Endothelial cell of umbilical vein (primary cell): ENCODE data around the gene IMPDH2.

ENCODE experiments used
- EZH2 ChIP-seq: IDR thresholded peaks from 2 replicates; pipeline ENCODE4 v1.6.1; 2012; ENCODE audit warnings: borderline replicate concordance, low read depth, mild to moderate bottlenecking, moderate library complexity, low read length, inconsistent platforms; ENCODE audit not compliant: severe bottlenecking
- MAX ChIP-seq: IDR thresholded peaks from 2 replicates; pipeline ENCODE4 v1.6.1; 2011; ENCODE audit not compliant: insufficient read depth, insufficient read length
- POLR2A ChIP-seq: IDR thresholded peaks from 2 replicates; pipeline ENCODE4 v1.6.1; 2012; ENCODE audit warnings: low read depth, mild to moderate bottlenecking, control low read depth, low read length
- POLR2AphosphoS5 ChIP-seq: IDR thresholded peaks from 2 replicates; pipeline ENCODE4 v1.6.1; 2012; ENCODE audit warnings: low read depth, mild to moderate bottlenecking, control low read depth, low read length, moderate library complexity; ENCODE audit not compliant: insufficient read depth
- TF ChIP-seq, protein P1 (sequence below), 2 donors: IDR thresholded peaks; 1 replicate in 1 of 2; 2 replicates in 1 of 2; pipeline ENCODE4 v1.5.1; 2011; ENCODE audit warnings: low read length in 2 of 2, mild to moderate bottlenecking in 2 of 2, moderate library complexity in 2 of 2, control low read depth in 1 of 2, inconsistent platforms in 1 of 2, low read depth in 1 of 2; ENCODE audit not compliant: insufficient read depth in 1 of 2; ENCODE audit errors: extremely low read depth in 1 of 2

DNA sequence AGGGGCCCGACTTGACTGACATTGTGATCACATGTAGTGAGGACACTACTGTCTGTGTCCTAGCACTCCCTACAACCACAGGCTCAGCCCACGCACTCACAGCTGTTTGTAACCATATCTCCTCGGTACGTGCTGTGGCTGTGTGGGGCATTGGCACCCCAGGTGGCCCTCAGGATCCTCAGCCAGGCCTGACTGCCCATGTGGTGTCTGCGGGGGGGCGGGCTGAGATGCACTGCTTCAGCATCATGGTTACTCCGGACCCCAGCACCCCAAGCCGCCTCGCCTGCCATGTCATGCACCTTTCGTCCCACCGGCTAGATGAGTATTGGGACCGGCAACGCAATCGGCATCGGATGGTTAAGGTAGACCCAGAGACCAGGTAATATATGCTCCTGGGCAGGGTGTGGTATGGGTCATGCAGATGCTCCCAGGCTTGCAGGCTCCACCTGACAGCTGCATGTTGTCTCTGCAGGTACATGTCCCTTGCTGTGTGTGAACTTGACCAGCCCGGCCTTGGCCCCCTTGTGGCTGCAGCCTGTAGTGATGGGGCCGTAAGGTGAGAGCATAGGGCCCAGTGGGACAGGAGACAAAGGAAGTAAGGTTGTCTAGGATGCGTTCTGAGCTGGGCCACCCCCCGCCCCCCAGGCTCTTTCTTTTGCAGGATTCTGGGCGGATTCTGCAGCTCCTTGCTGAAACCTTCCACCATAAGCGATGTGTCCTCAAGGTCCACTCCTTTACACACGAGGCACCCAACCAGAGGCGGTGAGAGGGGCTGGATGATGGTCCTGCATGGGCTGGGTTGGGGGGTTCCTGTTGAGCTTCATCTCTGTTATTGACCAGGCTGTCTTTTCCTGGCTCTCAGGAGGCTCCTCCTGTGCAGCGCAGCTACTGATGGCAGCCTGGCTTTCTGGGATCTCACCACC is 15.2 kb downstream of the IMPDH2 start:
- TF ChIP-seq POLR2A (no peak), POLR2AphosphoS5 (no peak), EZH2 (no peak), MAX (no peak)
- TF ChIP-seq, protein P1, sequence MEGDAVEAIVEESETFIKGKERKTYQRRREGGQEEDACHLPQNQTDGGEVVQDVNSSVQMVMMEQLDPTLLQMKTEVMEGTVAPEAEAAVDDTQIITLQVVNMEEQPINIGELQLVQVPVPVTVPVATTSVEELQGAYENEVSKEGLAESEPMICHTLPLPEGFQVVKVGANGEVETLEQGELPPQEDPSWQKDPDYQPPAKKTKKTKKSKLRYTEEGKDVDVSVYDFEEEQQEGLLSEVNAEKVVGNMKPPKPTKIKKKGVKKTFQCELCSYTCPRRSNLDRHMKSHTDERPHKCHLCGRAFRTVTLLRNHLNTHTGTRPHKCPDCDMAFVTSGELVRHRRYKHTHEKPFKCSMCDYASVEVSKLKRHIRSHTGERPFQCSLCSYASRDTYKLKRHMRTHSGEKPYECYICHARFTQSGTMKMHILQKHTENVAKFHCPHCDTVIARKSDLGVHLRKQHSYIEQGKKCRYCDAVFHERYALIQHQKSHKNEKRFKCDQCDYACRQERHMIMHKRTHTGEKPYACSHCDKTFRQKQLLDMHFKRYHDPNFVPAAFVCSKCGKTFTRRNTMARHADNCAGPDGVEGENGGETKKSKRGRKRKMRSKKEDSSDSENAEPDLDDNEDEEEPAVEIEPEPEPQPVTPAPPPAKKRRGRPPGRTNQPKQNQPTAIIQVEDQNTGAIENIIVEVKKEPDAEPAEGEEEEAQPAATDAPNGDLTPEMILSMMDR (IDR thresholded peaks at IDR 0.05; ENCODE audit: extremely low read depth in 1 of 2, insufficient read depth in 1 of 2, low read depth in 1 of 2, low read length in 2 of 2): peak; percentile 54 to 72
